ENCODE measurements around the gene PRRX2.

GRCh38 chr9:129655696-129656095 lies 9.8 kb upstream of the PRRX2 start:
- TF ChIP-seq POLR2A (IDR thresholded peaks at IDR 0.05): no peak
- no peak for TF ChIP-seq CTCF (IDR thresholded peaks at IDR 0.05)

All from sigmoid colon (tissue), 3 donors.